ENCODE data around the gene KLHL24. TPM values are rescaled to one million over a fixed set of nuclear protein-coding genes. Genes with fewer than 3 reads are reported as not detected.
"Not testable (repeated sequence)": the region's sequence is repeated elsewhere in the genome, so short reads cannot be mapped to it uniquely, and the experiment has no call there.

KLHL24 gene
- total RNA-seq, 1 donor from 2014 or later: 28.9 TPM

DNA sequence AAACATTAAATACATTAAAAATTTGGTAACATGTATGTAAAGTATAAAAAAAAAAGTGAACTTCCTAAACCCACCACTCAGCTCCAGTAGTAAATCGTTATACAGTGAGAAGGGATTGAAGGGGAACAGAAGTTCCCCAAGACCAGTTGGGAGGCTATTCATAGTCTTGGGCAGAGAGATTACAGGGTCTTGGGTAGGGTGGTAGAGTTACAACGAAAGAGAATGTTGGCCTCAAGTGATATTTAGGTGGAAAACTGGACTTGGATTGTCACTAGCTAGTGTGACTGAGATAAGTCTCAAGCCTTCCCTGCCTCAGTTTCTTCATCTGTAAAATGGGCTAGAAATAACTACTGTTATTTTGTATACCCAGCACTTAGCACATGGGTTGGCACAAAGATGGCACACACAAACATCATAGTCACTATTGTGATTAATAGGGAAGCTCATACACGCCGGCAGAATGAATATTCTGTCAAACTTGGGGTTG is 61.7 kb downstream of the KLHL24 start:
- no peak for DNase-seq (ENCODE audit: low spot score)

GRCh38 chr3:183697610-183698317 is 62.3 kb downstream of the KLHL24 start, which contains the start of gene YEATS2:
YEATS2 (plus strand) TSS chr3:183697797; CDS start chr3:183715163, 17,366 bp downstream.
- DNase-seq (ENCODE audit: low spot score): no peak

DNA sequence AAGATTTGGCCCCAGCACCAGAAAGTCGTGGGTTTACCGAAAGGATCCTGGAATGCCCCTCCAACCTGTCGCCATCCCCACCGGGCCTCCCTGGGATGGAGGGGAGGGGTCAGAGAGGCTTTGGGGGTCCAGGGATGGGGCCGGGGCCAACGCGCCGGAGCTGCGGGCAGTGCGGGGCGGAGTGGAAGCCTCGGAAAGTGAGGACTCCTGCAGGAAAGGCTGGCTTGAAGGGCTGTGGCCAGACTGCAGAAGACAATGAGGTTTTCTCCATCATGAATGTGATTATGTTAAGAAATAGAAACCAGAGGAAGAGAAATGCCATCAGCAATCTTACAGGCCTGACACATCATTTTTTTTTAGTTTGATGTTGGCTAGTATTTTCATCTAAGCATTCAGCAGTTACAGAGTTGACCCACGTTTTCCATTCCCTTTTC is 62.9 kb downstream of the KLHL24 start:
- DNase-seq (ENCODE audit: low spot score): no peak

- no peak for DNase-seq (ENCODE audit: low spot score)
Observed at GRCh38 chr3:183698756-183699155, 63.3 kb downstream of the KLHL24 start.

GRCh38 chr3:183699238-183699947 is 64.0 kb downstream of the KLHL24 start:
- no peak for DNase-seq (ENCODE audit: low spot score)

- DNase-seq (ENCODE audit: low spot score): no peak
Observed at GRCh38 chr3:183701744-183702143, 66.3 kb downstream of the KLHL24 start.

GRCh38 chr3:183703892-183704291 is 68.5 kb downstream of the KLHL24 start:
- not testable (repeated sequence) for DNase-seq (ENCODE audit: low spot score)

- DNase-seq (ENCODE audit: low spot score): no peak
Observed at GRCh38 chr3:183710231-183710630, 74.8 kb downstream of the KLHL24 start.

DNA sequence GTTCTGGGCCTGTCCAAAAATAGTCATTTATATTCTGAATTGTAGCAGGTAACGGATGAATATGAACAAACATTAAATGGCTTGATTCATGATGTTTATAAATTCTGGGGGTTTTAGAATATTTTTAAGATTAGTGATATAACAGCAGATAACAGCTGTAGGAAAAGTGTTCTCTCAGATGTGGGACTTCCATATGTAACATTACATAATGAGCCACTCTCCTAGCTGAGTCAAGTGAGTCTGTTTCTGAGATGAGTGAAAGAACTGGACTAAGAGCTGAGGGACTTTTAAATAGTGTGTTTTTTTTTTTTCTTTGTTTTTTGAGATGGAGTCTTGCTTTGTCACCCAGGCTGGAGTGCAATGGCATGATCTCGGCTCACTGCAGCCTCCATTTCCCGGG is 76.1 kb downstream of the KLHL24 start:
- DNase-seq (ENCODE audit: low spot score): no peak

DNA sequence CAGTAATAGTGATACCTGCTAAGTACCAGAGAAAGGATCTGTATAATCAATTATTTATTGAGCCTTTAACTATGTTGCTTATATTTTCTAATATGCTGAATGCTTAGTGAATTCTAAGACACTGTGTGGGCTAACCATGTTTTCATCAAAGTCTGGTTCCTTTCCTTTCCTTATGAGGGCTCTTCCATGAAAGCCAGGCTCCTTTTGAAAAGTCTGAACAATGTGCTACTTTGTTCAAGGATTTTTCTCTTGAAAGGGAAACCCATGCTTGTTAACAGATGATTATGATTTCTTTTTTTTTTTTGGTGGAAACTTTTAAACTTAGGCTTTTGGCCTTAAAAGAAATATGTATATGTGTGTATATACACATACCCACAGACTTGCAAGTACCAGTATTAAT is 79.2 kb downstream of the KLHL24 start:
- no peak for DNase-seq (ENCODE audit: low spot score)

DNA sequence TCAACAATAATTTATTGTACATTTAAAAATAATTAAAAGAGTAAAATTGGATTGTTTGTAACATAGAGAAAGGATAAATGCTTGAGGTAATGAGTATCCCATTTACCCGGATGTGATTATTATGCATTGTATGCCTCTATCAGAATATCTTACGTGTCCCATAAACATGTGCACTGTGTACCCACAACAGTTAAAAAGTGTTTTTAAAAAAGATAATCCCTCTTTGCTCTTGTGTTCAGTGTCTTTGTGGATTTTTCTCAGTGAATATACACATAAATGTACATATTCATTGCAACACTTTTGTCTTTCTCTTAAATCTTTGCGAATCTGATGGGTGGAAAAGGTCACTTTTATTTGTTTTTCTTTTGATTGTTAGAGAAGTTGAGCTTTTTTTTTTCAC is 82.6 kb downstream of the KLHL24 start:
- no peak for DNase-seq (ENCODE audit: low spot score)

- no peak for DNase-seq (ENCODE audit: low spot score)
Observed at GRCh38 chr3:183725387-183725786, 90.0 kb downstream of the KLHL24 start.

- DNase-seq (ENCODE audit: low spot score): no peak
Observed at GRCh38 chr3:183728204-183728603, 92.8 kb downstream of the KLHL24 start.

DNA sequence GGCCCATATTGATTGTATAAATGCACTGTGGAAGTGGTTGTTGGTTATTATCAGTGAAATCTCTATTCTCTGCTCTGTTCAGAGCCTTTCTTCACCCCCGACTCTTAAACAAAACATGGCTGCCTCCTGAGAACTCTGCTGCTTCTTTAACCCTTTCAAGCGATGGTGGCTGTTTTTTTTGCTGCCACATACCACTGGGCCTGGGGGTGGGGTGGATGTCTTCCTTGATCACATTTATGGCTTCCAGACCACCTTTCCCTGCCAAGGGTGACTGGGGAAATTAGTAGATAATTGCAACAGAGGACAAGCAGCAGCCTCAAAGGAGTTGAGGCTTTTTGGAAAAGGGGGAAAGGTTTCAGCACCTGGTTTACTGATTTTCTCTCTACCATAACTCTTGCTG is 94.9 kb downstream of the KLHL24 start:
- no peak for DNase-seq (ENCODE audit: low spot score)

DNA sequence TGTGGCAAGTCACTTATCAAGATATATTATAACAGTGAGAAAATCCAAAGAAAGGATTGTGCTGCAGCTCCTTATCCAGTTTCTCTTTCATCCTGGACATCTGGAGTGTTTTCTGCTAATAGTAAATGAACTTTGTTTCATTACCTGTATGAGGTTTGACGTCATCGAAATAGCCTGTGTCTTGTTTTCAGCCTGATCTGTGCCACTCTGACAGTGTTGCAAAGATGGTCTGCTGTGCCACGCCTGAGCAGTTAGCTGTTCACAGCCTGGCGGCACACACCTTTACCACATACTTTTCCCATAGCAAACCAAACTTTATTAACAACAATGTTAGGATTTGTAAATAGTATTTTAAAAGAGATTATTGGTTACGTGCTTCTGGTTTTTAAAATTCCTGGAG is 96.2 kb downstream of the KLHL24 start:
- DNase-seq (ENCODE audit: low spot score): no peak

GRCh38 chr3:183733553-183733952 is 98.1 kb downstream of the KLHL24 start:
- DNase-seq (ENCODE audit: low spot score): no peak

Other genes starting within 250 kb of the KLHL24 start
- 0.16 TPM for gene MCF2L2, start 207.0 kb upstream of the KLHL24 start, total RNA-seq
- 5.7 TPM for gene KLHL6, start 79.9 kb upstream of the KLHL24 start, total RNA-seq
- gene YEATS2, start 62.2 kb downstream of the KLHL24 start, total RNA-seq: 21.4 TPM
- 0.48 TPM for gene MAP6D1, start 190.0 kb downstream of the KLHL24 start, total RNA-seq
- 62.5 TPM for gene PARL, start 249.3 kb downstream of the KLHL24 start, total RNA-seq

Measured in mesenteric fat pad (tissue), 1 donor.